GM19239 (cell line): ENCODE data around the gene STARD3.
A peak's percentile ranks its signal among the peaks of the same experiment; 100 is the strongest.
"Not testable (repeated sequence)": the region's sequence is repeated elsewhere in the genome, so short reads cannot be mapped to it uniquely, and the experiment has no call there.

ENCODE experiments used
- DNase-seq: peaks from one replicate; pipeline ENCODE4 v3.0.0; 2011; ENCODE audit warnings: low spot score; ENCODE audit not compliant: insufficient read length
- FAIRE-seq: peaks from 2 replicates; lab custom pipeline; 2011; peaks lifted over from hg19 to GRCh38; lab: Jason Lieb, UNC

STARD3 gene

DNA sequence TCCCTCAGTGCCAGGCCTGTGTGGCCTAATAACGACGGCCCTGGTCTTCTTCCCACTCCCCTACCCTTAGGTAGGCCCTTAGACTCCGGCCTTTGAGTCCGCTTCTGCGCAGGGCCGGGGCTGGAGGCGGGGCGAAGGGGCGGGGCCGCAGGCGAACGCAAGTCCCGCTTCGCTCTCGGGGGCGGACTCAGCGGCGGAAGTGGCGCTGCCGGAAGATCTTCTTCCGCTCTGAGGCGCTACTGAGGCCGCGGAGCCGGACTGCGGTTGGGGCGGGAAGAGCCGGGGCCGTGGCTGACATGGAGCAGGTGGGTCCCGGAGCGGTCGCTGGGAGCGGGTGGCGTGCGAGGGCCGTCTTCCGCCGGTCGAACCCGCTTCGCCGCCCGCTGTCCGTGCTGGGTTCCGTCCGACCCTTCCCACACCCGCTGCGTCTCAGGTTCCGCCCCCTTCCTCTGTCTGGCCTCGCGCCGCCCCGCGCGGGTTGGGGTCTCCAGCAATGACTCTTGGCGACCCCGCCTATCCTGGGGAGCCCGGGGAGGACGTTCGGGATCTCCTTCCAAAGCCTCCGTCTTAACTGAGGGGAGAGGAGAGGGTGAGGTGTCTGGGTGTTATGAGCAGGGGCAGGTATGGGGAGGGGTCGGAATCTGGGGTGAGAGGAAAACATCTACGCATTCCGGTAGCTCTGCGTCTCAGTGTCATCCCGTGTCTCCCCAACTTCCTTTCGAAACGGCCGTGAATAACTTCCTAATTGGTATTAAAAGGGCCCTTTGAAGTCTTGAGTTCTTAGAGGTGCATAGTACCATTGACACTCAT lies at the start of gene STARD3:
Gene STARD3, plus strand, starts transcription at position 218 of the 810 bp plus-strand sequence. CDS start 16,388 bp downstream, outside the sequence.
- DNase-seq (peak; percentile 95), FAIRE-seq (peak; percentile 95)

DNA sequence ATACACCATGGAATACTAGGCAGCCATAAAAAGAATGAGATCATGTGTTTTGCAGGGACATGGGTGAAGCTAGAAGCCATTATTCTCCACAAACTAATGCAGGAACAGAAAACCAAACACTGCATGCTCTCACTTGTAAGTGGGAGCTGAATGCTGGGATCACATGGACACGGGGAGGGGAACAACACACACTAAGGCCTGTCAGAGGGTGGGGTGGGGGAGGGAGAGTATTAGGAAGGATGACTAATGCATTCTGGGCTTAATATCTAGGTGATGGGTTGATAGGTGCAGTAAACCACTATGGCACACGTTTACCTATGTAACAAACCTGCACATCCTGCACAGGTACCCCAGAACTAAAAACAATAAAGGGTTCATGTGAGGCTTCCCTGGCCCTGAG lies 46.8 kb upstream of the STARD3 start:
- not testable (repeated sequence) for DNase-seq, FAIRE-seq

DNA sequence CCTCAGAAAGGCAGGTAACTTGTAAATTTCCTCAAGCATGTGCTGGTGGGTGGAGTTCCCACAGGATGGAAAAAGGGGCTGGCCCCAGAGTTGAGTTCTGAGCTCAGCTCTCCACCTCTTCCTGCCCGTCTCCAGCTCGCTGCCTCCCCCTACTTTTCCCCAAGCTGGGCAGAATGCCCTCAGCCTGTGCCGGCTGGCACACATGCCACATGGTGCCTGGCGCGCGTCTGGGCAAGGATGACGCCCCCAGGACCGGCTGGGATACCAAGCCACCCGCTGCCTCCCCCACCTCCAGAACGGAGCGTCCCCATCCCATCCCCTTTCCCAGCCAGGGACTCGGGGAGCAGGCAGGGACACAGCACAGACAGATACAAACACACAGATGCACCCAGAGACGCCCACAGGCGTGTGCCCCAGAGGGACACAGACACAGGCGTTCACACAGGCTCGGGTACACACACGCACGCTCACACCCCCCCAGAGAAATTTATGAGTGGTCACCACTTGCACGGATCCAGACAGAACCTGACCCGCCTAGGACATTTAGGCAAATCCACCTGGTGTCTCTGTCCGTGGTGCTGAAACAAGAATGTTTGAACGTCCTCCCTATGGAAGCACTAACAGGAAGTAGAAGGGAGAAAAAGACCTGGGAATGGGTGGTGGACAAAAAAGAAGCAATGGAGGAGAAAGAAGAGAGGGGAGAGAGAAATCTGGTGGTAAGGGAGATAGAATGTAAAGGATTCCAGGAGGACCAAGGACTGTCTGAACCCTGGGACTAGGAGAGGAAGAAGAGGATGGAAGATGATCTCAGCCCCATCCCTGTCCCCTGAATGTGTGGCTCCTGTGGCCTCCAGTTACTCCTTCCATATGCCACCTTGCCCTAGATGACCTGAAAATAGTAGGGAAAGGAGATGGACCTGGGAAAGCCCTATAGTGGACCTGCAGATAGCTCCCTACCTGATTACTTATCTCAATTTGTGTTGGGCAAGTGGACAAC lies 44.7 kb upstream of the STARD3 start:
- FAIRE-seq = no peak

DNA sequence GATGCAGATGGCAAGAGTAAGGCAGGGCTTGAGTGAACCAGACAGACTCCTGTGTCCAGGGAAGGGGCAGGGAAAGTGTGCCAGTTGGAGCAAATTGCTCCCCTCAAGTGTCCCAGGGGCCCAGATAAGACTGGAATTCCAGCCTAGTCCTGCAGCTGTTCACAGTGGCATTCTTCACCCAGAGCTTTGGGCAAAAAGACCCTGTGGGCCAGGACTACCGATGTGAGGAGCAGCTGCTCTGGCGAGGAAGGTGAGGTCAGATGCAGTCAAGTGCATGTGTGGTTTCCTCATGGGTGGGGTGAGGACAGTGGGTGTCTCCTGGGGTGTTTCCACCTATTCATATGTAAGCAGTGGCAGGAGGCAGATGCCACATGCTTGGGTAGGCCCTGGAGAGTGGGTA lies 43.6 kb upstream of the STARD3 start:
- DNase-seq = no peak
- FAIRE-seq = no peak

More for the DNA sequence above, 44.7 kb upstream of the STARD3 start:
- no peak for DNase-seq

DNA sequence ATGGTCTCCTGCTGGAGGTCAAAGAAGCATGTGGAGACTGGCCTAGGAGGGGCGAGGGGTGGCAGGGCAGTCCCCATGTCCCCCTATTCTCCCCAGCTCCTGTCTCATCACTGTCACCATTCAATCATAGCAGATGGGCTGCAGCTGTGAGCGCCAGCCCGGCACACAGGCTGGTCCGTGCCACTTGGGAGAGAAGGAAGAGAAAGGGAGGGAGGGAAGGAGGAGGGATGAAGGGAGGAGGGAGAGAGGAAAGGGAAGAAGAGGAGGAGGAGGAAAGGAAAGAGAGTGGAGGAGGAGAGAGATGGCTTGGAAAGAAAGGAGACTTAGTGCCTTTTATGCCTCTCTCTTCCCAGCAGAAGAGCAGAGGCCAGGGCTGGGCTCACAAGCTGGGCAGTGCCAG lies 41.6 kb upstream of the STARD3 start:
- FAIRE-seq = no peak
- no peak for DNase-seq

DNA sequence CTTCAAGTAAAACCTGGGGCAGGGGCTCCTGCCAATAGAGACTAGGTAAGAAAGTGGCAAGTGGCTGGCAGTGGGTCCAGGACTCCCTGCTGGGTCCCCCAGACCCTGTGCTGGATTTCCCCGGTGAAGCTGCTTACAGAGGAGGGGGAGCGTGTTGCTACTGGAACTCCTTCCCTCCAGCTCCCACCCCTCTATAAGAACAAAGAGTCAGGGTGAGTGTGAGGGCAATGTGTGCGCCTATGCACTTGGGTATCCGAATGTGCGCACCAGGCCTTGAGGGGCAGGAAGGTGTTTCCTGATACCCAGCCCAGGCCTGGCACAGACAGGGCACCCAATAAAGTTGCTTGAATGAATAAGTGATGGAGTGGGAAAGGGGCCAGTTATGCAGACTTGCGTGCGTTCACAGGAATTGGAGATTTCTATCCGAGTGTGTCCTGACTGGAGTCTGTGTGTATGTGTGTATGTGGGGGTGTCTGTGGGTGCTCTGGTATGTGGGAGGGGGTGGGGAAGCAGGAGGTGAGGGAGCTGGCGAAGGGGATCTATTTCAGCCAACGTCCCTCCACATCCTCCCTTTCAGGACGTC lies 40.9 kb upstream of the STARD3 start:
- no peak for DNase-seq
- no peak for FAIRE-seq

DNA sequence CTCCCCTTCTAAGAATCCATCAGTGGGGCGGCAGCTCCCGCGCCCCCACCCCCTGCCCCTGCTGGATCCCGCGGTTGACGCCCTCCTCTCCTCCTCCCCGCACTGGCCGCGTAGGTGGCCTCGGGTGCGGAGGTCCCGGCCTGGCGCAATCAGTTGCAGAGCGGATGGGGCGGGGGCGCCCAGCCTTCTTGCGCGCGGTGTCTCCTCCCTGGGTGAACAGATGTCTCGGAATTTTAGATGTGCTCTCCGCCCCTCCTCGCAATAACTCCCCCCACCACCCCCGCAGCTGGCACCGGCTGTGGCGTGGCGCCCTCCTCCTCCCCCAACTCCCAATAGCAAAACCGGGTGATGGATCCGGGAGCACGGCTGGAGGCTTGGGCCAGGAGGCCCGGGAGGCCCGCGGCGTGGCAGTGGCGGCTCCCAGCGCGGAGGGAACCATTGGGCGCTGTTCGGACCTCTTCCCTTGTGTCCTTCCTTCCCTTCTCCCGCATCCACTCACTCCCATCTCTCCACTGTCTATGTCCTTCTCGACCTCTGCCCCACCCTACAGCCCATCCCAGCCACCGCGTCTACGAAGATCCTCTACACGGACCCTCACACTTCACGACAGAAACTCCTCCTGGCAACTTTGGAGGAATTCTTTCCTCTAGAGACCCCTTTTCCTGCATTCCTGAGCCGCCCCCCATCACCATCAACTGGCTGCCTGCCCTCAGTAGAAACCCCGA lies 40.2 kb upstream of the STARD3 start:
- DNase-seq = no peak
- FAIRE-seq = no peak

DNA sequence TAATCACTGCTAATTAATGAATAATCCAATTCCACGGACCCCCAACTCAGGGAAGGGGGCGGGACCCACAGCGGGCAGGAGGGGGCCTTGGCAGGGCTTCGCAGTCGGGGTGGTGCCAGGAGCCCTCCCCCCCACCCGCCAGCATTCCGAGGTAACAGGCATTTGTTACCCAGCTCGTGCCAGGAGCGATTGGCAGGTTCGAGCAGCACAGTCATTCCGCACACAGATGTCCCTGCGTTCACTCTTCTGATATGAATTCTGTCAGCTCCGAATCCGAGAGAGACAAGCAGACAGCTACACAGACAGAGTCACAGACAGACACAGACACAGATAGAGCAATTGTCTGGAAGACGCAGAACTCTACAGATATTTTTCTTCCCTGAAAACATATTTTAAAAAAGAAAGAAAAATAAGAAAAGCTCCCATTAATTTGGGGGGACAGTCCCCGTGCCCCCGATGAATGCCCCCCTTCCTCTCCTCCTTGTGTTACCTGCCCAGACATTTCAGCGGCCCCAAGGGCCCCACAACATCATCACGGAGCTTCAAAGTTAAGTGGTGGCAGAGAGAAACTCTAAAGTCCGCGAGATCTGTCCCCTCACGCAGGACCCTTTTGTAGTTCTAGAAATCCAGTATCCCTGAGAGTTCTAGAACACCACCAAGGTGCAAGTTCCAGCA lies 39.4 kb upstream of the STARD3 start:
- no peak for FAIRE-seq
- DNase-seq = no peak

DNA sequence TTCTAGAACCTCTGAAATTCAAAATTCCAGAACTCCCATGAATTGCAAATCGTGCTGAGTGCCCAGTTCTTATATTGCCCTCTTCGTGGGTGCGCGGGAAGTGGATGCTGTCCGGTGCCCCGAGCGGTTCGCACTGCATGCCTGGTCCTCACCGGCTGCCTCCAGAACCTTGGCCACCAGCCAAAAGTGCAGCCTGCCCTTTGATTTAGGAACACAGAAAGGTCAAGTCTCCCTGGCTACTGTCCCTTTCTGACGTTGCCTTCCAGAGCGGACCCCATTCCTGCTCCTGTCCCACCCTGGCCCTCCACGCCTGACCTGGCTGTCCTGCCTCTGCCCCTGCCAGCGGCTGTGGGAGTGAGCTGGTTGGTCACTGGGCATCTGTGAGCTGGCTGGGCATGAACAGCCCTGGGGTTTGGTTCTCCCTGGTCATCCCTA lies 38.9 kb upstream of the STARD3 start:
- DNase-seq (no peak), FAIRE-seq (no peak)

DNA sequence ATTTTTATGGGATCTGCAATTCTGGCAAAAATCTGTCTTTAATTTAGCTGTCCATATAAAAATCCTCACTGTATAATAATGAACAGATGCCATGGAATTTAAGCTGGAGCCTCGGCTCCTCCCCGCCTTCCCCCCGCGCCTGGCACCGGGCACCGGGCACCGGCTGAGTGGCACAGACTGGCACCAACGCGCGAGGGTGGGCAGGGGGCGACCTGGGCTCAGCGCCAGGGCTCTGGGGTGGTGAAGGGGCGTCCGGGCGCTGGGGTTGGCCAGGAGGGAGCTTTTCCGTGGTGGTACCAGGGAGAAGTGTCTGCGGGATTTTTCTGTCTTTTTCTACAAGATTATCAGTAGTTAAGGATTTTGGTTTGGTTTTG lies 38.3 kb upstream of the STARD3 start:
- DNase-seq = no peak
- no peak for FAIRE-seq

DNA sequence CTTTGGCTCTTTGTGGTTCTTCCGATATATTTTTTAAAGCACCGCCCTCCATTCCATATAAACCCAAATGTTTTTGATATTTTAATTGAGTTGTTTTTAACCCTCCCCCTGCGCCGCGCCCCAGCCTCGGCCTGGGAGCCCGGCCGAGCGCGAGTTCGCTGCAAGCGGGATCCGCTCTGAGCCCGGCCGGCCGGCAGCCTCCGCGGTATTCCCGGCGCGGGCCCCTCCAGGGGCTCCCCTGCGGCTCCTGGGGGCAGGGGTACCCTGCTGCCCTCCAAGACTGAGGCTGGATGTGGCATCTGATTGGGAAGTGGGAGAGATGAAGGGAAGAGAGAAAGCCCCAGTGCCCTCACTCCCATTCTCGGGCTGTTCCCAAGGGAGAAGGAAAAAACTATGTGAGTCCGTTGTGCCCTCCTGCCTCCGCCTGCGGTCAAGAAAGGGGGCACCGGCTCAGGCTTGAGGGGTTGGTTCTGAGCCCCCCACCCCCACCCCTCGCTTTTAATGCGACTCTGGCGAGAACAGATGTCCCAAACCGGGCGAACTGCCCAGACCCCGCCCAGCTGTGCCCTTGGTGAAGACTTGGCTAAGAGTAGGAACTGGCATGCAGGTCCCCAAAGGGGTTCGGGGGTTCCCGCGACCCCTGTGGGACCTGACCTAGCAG lies 37.8 kb upstream of the STARD3 start:
- DNase-seq (no peak), FAIRE-seq (no peak)

DNA sequence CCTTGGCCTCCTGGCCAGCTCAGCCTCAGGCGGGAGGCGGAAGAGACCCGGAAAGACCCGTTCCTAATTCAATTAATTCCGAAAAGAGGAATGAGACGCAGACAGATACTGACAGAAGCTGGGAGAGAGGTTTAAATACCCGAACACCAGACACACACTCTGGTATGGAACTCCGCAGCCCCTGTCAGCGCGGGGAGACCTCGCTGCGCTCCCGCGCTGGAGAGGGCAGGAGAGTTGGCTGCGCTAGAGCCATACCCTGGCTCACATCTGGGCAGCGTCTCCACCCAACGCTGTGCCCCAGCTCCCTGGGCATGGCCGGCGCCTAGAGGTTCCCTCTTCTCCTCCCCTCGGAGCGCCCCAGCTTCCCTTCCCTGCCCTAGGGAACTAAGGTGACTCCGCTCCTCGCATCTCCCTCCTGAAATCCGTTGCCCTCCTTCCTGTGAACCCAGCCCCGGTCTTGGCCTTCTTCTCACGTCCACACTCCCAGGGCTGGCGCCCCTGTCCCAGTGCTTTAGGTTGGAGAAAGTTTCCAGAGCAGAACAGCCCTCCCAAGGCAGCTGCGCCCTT lies 37.2 kb upstream of the STARD3 start:
- no peak for DNase-seq
- FAIRE-seq = no peak

DNA sequence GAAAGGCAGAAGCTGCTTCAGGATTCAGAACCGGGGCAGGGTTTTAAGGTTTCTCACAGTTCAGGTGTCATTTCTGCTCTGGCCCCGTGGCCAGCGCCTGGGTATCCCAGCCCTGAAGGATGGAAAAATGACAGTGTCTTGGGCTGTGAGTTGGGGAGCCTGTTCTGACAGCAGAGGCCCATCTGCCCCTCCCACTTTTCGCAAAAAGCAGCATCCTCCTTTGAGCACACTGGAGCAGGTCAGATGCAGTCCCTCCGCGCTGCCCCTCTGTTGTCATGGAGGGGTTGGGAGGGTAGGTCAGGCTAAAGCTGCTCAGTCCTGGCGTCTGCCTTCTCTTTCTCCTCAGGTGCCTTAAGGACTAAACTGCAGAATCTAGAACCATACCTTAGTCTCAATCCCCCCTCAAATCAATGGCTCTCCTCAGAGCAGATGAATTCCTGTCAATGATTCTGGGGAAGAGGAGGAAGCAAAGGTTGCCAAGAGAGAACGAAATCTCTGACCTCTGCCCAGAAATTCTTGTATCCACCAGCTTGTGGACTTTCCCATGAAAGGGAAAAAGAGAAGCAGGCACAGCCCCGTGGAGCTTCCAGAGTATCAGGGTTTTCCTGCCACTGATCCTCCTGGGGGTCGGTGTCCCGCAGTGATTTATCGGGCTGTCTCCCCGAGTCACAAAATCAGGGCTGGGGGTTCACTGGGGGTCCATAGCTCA lies 36.5 kb upstream of the STARD3 start:
- DNase-seq (no peak), FAIRE-seq (no peak)

DNA sequence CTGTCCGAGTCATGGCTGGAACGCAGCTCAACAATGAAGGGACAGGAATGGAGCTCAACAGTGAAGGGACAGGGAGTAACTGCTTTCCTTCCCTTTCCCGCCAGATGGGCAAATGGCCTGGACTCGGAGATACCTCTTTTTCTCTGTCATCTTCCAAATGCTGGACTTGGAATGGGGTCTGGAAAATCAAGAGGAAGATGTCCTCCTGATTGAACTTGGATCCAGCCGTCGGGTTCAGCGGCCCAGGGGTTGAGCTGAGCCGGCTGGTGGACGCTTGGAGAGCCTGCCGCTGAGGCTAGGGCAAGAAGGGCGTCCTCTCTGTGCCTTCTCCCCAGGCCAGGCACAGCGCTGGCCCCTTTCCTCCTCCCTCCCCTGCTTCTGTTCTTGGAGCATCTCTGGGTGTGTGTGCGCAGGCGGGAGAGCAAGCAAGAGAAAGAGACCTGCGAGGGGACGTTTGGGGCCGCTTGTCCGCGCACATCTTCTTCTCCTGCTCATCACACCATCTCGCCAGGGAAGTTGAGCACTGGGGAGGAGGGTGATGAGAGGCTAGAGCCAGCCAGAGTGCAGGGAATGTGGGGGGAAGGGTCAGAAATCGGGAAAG lies 35.8 kb upstream of the STARD3 start:
- no peak for DNase-seq
- FAIRE-seq = no peak

DNA sequence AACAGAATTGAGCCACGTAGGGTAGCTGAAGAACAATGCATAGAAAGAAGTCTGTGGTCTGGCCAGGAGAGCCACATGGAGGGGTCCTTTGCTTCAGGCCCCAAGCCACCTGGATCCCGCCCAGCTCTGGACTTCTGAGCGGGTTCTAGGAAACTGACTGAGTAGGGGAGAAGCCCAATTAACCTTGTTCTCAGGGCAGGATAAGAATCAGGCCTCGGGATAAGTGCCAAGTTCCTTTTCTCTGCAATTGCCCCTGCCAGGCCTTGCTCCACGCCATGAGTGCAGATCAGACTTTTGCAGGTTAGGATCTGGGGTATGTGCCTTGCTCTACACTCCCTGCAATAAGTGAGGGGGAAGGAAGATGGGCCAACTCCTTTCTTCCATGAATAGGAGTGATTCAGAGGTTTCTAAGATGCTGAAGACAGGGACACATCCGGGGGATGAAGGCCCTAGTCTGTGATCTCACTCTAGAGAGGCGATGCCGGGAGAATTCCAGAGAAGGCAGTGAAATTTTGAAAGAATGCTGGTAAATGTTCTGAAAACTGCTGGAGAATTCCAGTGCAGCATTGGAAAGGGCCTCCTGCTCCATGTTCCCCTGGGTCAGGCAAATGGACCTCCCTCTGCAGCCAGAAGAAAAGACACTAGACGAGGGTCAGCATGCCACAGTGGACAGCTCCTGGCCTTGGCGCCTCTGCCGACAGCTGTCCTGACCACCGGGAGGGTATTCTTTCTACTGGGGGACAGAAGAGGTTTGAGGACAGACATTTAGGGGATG lies 35.0 kb upstream of the STARD3 start:
- FAIRE-seq = no peak
- DNase-seq = no peak

DNA sequence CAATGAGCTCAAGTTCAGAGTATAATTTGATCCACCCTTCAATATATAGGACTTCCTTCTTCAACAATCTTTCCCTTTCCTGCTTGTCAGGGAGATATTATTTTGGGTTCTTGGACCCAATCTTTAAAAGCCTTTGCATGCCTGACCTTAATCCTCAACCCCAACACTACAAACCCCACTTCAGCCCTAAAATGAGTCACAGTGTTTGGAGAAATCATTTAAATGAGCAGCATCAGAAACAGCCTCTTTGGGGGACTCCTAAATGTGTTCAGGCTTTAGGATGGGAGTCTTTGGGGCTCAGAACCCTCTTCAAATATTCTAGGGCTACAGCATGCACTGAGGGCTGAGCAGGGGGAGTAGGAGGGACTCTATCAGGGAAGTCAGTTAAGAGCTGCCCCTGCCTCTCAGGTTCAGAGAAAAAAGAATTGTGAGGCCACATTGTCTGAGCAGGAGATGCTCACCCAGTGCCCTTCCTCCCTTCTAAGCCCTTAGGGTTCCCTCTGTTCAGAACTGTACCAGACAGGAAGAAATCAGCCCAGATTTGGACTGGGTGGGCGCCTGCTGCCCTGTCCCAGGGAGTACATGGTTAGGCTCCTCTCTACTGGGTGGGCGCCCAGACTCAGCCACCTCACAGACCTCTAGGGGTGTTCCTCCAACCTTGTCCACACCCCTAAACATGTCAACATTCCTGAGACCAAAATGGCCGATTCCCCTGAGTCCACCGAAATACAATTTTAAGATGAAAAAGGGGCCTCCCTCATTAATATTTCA lies 34.2 kb upstream of the STARD3 start:
- no peak for FAIRE-seq
- DNase-seq = no peak
